GM21723 (cell line): ENCODE measurements around the gene OSBP2.

Experiments
- ATAC-seq: cut with Tn5 transposase; IDR thresholded peaks from one replicate; pipeline ENCODE4 v1.9.1; 2021; ENCODE audit warnings: mild to moderate bottlenecking, moderate library complexity; ENCODE audit not compliant: unreplicated experiment

The OSBP2 gene

GRCh38 chr22:30802202-30803166, 107.8 kb downstream of the OSBP2 start:
- ATAC-seq = no peak

DNA sequence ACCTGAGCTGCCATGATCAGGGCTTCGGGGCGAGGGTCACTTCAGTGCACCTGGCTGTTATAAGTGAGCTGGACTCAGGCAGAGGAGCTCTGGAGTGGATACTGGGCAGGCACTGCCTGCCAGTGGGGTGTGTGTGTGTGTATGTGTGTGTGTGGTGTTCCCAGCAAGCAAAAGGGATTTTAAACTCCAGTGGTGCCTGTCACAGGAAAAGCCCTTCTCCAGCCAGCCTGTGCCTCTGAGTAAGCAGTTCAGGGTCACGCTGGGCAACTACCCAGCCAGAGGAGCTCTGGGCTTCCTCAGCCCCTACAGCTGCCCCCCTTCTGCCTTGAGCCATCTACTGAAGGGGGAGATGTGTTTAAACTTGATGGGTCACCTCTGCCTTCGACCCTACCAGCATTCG, 109.0 kb downstream of the OSBP2 start:
- ATAC-seq = no peak

DNA sequence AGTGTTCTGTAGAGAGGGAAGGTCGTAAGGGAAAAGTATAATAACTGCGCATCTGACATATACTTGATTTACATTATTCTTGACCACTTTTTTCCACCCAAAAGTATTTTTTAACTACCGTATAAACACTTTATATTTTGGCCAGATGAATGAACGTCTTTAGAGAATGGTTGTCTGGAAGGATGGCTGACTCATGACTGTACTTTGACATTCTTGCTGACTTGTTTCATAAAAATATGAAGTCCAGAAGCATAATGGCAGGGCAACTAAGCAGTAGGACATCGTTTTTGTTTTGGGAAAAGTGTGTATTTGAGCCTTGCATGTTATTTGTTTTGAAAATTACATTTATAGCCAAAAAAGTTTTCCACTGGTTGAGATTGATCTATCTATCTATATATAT, 110.0 kb downstream of the OSBP2 start:
- no peak for ATAC-seq

DNA sequence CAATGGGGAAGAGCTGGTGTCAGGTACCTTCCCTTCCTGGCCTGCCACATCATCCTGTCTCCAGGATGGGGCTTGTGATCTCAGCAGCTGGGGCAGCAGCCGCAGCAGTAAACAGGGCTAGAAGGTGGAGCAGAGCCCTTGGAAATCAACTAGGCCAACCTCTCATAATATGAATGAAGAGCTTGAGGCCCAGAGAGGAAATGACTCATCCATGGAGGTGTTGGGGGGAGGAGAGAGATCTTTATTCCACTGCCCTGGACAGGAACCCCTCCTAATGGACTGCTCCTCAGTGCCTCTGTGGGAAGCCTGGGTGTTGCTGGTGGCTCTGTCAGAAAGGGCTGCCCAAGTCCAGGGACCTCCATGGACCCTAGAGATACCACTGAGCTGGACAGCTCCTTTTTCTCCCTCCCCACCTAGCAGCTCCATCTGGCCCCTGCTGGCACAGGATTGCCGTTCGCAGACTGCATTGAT, 111.8 kb downstream of the OSBP2 start:
- no peak for ATAC-seq

- ATAC-seq = no peak
Observed at GRCh38 chr22:30809086-30809485, 114.4 kb downstream of the OSBP2 start.

- ATAC-seq = no peak
Observed at GRCh38 chr22:30810105-30810504, 115.4 kb downstream of the OSBP2 start.

GRCh38 chr22:30813936-30814335, 119.3 kb downstream of the OSBP2 start:
- ATAC-seq = no peak

- no peak for ATAC-seq
Observed at GRCh38 chr22:30816413-30816812, 121.7 kb downstream of the OSBP2 start.

GRCh38 chr22:30821381-30821780, 126.7 kb downstream of the OSBP2 start:
- ATAC-seq = no peak

- ATAC-seq = no peak
Observed at GRCh38 chr22:30821863-30822215, 127.2 kb downstream of the OSBP2 start.

- ATAC-seq = no peak
Observed at GRCh38 chr22:30822216-30823014, 127.7 kb downstream of the OSBP2 start.

DNA sequence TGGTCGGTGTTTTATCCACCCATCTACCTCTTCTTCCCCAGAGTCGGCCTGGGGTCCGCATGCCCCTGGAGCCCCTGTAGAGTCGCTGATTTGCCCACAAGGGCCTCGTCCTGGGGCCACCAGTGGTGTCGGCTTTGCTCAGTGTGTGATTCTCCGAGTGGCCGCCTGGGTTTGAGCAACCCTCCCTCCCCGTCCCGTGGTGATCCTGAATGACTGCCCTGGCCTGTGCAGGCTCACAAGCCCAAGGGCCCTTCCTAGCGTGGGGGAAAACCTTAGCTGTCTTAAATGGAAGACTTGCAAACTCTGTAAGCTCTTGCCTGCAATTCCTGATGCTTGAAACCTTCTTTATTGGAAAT, 128.3 kb downstream of the OSBP2 start:
- ATAC-seq = no peak

DNA sequence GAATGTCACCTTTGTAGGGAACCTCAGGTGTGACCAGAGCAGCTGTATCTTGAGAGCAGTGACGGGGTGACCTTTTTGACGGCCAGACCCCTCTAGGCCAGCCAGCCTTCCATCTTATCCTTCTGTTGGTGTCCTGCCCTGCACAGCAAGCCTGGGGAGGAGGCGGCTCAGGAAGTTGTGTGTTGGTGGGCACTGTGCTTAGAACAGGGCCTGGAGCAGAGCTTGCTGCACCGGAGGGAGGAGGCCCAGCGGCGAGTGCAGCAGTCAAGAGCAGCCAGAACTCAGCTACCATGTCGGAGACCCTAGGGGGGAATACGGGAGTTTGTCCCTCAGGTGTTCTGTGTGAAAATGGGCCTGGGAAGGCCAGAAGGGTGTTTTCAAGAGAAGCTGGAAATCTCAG, 129.4 kb downstream of the OSBP2 start:
- ATAC-seq = no peak

DNA sequence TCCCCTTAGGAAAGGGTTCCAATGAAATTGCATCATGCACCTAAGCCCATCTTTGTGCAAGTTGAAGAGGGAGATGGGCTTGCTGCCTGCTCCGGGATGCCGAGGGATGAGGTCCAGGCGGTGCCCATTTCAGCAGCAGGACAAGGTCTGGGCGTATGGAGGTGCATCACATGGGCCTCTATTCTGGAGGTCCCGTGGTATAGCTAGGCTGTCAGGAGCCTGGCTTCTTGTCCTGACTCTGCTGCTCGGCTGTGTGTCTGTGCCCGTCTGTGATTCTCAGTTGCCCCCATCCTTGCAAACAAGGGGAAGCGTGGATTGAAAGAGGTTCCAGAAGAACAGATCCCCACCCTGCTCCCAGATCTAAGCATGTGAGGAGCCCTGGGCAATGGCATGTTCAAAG, 130.0 kb downstream of the OSBP2 start:
- ATAC-seq = no peak

GRCh38 chr22:30825711-30826505, 131.2 kb downstream of the OSBP2 start:
- no peak for ATAC-seq

DNA sequence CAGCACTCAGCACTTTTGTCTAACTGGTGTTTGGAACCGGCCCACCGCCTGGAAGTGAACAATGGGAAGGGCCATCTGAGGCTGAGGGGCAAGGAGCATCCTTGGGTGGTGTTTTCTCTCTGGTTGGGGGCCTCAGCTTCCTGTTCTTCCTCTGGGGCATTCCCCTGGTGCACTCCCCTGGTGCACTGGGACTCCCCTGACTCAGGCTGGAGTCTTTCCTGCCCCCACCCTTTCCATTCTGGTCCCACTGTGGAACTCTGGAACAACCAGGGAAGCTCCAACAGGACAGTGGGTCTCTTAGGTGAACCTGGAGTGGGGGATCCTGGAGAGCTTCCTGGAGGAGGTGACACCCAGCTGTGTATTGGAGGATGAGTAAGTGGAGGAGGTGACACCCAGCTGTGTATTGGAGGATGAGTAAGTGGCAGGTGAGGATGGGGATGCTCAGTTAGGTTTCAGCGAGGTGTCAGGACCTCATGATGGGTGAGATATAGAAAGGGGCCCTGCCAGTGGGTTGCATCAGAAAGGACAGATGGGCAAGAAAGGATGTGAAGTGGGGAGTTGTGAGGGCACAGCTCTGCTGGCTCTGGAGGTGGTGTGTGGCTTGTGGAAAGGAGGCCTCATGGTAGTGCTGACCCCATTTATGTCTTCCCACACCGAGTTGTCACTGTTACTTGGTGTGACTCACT, 132.1 kb downstream of the OSBP2 start:
- ATAC-seq = no peak

DNA sequence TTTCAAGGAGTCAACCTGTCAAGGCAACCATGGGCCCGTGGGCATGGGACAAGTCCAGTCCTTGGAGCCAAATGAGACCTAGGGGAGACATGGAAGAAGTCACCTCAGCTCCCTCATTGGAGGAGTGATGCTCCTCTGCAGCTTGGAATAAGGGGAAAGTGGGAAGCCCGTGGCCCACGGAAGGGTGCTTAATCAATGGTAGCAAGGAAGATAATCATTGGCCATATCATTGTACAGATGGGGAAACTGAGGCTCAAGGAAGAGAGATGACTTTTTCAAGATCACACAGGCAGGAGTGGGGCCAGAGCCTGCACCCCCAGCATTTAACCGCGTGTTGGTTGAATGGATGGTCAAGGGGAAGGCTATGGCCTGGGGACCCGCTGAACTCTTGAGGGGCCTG, 133.0 kb downstream of the OSBP2 start:
- ATAC-seq = no peak

DNA sequence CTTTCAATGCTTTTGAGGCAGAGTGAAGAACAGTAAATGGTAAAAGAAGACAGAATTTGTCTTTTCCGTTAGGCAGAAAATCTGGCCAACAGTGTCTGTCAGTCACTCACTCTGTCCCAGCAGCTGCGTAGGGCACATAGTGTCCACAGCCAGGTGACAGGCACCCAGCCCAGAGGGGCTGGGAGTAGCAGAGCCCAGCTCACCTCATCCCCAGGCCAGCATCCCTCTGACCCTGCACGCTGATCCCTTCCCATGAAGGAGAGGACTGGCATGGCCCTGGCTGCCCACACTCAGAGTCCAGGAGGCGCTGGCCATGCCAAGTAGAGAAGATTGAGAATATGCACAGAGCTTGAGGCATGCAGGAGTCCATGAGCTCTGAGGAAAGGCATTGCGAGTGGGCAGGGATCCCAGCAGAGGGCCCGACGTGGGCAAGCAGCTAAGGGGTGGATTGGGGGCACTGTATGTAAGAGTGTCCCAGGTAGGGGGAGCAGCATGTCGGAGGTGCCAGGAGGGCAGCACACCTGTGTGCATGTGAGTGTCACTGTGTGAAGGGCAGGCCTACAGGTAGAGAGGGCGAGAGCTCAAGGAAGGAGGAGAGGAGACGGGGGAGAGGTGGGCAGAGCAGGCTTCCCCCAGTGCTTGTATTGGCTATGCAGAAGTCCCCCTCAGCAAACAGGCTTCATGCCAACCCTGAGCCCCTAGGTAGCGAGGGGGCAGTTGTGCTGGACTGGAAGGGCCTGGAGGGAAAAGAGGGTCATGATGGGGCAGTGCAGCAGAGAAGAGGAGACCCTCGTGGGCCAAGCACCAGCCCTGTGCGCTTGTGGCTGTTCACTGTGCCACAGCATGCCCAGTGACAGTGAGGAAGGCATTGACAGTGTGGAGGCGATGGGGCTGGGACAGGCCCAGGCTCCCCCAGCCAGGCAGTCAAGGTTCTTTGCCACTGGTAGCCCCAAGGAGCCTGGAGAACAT, 133.8 kb downstream of the OSBP2 start:
- no peak for ATAC-seq

GRCh38 chr22:30829901-30830550, 135.4 kb downstream of the OSBP2 start:
- ATAC-seq = no peak
